Islet of Langerhans (tissue), 1 donor: ENCODE data around the gene NCAPD3.

Source experiments
- FAIRE-seq: peaks from one replicate; lab custom pipeline; 2011; peaks lifted over from hg19 to GRCh38; lab: Jason Lieb, UNC

NCAPD3 gene

DNA sequence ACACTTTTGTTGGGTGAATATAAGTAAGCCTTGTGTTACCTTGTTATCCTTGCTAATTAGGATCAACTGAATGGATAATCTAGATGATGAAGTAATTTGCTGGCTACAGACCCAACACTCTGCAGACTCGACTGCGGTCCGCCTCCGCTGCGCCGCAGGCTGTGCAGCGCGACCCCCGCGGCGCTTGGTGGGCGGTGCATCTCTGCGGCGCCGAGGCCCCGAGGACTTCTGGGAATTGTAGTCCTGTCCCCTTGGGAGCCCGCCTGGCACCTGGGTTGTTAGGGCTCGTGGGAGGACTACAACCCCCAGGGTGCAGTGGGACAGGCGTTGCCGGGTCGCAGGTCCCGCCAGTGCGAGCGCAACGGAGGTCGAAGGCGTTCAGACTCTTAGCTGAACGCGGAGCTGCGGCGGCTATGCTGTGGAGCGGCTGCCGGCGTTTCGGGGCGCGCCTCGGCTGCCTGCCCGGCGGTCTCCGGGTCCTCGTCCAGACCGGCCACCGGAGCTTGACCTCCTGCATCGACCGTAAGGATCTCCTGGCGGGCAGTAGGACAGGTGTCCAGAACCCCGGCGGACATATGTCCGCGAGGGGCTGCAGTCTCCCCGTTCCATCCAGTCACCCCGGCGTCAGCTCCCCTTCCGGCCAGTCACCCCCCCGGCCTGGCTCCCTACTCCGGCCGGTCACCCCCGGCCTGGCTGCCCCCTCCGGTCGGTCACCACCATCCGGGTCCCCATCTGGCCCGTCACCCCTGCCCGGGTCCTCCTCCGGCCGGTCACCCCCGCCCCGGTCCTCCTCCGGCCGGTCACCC is 29.6 kb upstream of the NCAPD3 start, which contains the start of the genes ACAD8 and THYN1:
Gene ACAD8 (plus strand): TSS at position 381 of the 806 bp plus-strand sequence. CDS start 33 bp downstream, at position 414.
Gene THYN1 (minus strand): TSS at position 165 of the 806 bp plus-strand sequence. CDS start 470 bp downstream, outside the sequence.
- no peak for FAIRE-seq

DNA sequence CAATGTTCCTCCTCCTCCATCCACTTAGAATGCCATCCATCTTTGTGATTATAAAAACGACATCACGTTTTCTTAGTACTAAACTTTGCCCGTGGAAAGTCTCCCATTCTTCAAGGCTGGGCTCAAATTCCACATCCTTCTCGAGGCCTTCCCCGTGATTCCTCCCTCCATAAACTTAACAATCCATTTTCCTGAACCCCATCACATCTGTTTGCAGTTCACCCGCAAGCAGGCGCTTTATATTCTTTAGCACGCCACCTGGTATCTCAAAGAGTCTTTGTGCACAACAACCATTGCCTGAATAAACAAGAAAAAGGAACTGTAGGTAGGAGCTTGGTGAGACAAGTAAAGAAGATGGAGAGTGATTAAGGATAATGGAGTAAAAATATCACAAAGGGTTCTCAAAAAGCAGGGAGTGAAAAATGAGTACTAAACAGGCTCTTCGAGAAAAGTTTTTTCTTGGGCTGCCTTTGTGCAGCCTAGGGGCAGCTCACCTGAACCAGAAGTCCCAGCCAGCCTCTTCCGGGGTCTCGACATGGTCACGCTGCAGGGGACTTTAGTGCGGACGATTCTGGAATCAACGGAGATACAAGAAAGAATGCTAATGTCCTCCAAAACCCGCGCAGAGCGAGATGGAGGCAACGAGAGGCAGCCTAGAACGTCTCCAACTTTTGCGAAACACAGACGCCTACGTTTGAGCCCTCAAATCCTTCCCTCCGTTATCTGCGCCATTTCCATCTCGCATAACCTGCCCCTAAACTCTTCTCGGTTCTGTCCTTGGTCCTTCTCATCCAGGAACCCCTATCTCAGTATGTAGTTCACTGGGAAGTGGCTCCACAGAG is 28.8 kb upstream of the NCAPD3 start:
- no peak for FAIRE-seq

DNA sequence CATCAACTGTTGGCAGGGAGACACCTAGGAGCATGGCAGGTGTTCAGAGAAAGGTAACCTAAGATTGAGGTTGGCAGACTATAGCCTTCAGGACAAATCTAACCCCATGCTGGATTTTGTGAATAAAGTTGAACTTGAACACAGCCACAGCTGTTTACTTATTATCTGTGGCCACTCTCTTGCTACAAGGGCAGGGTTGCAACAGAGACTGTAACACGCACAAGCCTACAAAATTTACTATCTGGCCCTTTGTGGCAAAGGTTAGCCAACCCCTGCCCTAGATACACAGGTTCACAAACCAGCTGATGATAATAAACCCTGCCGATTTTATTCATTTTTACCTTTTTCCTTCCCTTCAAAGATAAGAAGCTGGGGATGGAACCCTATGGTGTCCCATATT is 26.9 kb upstream of the NCAPD3 start:
- no peak for FAIRE-seq

DNA sequence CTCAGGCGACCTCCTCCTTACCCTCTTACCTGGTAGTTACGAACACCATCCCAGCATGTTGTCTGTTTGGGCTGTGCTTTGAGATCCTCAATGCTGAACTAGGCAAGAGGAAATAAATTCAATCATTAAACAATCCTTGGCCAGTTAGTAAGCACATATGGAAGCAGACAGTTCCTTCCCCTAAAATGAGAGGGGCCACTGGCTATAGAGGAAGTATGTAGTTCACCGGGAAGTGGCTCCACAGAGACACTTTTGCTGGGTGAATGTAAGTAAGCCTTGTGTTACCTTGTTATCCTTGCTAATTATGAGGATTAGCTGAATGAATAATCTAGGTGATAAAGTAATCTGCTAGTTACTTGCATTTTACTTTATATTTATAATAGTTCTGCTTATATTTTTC is 26.5 kb upstream of the NCAPD3 start:
- FAIRE-seq: no peak

DNA sequence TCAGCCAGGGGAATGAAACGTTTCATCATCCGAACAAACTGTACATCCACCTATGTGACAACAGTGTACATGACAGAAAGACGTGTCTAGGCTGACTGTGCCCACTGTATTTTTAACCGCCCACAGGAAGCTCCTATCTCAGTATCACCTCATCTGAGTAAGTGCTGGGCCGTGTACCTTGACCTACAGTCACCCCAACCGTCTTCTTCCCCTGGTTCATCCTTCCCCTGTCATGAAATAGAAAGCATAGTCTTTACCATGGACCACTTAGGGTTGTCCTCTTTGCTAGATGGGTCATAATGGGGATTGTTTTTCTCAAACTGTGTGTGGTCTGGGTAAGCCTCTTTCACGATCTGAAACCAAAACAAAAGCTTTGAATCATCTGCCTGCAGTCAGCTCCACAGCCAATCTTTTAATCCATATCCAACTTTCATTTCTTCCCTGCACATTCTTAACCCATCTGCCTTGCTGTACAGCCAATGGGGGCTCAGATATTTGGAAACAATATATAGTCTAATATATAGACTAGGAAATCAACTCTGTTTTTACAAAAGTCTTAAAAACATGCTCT is 25.2 kb upstream of the NCAPD3 start:
- FAIRE-seq: no peak

DNA sequence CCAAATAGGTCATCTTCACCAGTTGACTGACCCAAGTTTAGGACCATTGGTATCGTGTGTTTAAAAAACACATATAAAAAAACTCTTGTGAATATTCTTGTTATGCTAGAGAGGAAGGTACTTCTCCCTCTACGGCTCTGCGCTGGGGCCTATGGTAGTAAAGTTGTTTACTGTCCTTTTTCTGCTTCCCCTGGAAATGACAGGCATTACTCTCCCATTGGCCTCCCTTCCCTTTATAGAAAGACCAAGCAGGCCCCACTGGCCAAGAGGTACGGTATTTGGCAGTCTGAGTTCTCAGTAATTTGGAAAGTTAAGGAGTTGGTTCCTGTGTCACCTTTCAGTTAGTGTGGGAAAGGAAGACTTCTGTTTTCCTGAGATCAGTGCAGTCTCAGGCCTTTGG is 22.9 kb upstream of the NCAPD3 start:
- no peak for FAIRE-seq

DNA sequence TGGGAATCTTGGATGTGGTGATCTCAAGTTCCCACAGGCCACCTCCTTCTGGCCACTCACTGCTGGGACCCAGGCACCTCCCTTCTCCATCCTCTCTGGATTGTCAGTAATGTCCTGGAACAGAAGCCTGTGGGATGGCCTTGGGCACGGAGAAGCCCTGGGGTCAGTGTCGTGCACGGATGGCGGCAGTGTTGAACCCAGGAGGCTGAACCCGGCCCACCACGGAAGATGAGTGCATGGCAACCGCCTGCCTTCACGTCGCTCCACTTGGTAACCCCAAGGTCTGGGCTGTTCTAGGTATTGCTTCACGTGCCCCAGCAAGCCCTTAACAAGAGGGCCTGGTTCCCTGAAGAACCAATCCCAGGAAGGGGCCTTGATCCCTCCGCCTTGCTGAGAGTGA is 22.3 kb upstream of the NCAPD3 start:
- FAIRE-seq: no peak

DNA sequence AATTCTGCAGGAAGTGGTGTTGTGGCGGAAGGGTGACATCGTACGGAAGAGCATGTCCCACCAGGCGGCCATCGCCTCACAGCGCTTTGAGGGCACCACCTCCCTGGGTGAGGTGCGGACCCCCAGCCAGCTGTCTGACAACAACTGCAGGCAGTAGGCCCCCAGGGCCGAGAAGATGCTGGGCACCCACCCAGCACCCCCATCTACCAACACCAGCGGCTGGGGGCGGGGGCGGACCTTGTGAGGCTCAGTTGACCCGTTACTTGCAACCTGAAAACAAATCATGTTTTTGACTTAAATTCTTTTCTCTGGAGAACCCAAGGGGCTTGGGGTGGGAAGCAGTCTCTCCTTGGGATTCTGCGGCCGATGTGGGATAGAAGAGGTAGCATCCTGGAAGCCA is 21.7 kb upstream of the NCAPD3 start:
- no peak for FAIRE-seq

DNA sequence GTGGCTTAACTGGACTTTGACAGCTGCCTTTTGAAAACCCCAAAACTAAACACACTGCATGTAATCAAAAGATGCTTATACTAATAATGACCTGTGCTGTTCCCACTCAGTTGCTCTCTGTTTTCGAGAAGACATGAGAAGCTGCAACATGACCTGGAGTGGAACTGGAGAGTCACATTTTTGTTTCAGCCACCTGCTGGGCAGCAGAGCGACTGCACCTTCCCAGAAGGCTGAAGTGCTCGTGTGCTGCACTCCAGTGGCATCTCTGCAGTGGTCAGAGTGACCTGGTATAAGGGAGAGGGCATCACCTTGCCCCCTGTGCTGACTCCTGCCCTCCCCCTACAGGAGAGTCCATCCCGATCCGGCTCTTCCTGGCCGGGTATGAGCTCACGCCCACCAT is 20.8 kb upstream of the NCAPD3 start:
- peak; percentile 65 for FAIRE-seq

DNA sequence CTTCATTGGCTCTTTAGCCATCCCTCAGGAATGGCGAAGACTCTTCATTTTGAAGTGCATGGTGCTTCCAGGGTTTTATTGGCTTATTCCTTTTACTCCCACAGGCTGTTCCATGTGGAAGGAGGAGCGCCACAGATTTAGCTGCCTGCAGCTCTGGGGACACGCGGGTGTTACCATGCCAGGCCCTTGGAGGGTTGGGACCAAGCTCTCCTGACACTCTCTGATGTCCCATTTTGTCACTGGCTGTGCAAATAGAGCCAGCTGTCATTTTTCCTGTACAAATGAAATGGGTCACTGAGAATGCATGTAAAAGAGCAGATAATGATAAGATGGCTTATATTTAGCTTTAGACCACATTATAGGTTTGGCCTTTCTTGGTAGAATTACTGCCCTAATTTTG is 20.1 kb upstream of the NCAPD3 start:
- peak; percentile 90 for FAIRE-seq

DNA sequence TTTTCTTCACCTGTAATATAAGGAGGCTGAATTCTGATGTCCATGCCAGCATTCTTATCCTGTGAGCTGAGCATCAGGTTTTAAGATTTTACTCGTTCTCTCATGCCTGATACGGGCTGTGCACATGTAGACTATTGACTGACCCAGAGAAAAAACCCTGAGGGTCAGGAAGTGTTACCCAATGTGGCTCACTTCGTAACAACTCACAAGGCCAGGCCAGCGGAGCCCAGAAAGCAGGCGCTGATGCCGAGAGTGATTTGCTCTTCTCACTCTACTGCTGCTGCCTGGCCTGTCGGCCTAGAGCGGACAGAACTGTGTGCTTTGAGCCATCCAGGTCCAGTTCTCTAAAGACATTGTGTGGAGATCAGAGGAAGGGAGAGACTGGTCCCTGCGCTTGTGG is 18.6 kb upstream of the NCAPD3 start:
- no peak for FAIRE-seq

DNA sequence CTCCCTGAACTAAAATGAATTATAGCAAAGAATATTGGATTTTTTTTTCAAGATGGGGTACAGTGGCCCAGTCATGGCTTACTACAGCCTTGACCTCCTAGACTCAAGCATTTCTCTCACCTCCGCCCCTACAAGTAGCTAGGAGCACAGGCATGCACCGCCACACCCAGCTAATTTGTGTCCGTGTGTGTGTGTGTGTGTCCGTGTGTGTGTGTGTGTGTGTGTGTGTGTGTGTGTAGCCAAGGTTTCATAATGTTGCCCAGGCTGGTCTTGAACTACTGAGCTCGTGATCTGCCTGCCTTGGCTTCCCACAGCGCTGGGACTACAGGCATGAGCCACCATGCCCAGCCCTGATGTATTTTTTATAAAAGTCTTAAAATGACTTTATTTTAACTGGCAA is 16.8 kb upstream of the NCAPD3 start:
- FAIRE-seq: no peak

DNA sequence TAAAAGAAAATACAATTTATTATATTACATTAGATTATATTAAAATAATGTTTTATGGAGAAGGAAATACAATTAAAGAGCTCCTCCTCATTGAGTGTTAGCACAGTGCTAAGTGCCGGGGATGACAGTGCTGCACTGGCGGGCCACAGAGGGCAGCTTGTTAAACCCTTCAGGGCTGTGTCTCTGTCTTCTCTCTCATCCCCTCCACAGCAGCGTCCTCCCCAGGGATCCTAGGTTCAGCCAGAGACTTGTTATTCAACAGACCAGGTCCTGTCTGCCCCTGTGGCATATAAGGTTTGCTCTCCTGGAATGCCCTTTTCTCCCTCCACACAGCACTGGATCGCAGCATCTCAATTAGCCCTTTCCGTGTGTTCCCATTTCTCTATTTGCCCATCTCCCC is 15.2 kb upstream of the NCAPD3 start:
- FAIRE-seq: no peak

DNA sequence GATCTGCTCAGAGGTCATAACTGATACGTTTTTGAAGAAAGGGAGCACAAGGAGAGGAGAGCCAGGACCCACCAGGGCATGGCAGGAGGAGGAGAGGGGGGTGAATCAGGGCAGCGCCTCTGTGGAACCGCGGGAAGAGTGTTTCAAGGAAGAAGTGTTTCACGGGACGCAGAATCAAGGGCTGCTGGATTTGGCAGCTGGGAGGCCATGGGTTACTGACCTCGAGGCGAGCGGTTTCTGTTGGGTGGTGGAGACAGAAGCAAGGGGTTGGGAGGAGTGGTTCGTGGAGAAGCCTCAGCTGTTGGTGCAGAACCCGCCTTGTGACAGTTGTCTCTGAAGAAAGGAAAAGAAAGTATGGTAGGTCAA is 13.8 kb upstream of the NCAPD3 start:
- FAIRE-seq: no peak

DNA sequence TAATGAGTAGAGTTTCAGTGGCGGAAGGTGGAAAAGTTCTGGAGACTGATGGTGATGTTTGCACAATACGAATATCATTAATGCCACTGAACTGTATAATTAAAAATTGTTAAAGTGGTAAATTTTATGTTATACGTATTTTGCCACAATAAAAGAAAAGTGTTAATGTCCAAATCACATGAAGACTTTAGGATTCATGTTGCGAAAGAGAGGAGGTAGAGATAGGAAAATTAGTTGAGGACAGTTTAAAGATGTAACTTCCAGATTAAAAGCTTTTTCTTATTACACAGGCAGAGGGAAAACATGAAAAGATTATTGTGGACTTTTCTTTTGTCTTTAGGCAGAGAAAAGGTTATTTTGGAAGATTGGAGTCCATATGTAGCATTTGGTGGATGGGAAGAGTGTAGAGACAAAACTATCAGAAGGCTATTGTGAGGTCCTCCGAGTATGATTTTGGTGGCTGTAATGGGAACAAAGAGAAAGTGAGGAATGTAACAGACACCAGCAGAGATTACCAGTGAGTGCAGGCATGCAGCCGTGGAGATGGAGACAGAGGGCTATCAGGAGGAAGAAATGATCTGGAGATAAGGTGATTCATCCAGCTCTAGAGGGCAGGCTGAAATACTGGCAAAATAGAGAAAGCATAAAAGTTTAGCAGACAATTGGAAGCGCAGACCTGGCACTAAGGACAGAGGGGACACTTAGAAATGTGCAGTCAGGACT is 13.2 kb upstream of the NCAPD3 start:
- FAIRE-seq: no peak

DNA sequence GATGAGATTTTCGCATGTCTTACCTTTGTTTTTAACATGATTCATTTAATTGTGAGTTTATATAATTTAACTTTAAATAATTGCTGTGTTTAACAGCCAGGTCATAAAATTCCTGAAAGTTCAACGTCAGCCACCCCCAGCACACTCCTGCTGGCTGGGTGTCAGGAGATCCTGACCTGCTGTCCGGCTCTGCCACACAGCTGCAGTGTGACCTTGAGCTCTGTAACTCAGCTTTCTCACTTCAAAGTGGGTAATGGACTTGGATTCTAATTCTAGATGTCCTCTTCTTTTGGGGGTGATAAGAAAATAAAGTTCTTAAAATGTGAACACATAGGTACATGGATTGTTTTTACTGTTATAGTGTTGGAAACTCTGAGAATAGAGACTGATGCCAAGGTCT is 11.6 kb upstream of the NCAPD3 start:
- no peak for FAIRE-seq

DNA sequence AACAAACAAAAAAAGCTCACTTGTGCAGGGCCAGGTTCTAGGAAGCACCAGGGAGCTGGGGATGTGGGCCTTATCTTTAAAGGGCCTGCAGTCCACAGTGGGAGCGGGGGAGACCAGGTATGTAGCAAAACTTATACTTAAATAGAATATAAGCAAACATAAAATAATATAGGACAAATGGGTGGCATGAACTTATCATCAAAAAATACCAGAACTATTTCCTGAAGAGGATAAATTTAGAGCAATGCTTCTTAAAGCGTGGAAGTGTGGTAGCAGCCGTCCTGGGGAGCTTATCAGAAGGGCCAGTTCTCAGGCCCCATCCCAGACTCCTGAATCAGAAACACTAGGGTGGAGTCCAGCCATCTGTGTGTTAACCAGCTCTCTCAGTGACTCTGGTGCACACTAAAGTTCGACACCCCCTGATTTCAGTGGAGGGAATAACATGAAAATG is 10.0 kb upstream of the NCAPD3 start:
- no peak for FAIRE-seq

DNA sequence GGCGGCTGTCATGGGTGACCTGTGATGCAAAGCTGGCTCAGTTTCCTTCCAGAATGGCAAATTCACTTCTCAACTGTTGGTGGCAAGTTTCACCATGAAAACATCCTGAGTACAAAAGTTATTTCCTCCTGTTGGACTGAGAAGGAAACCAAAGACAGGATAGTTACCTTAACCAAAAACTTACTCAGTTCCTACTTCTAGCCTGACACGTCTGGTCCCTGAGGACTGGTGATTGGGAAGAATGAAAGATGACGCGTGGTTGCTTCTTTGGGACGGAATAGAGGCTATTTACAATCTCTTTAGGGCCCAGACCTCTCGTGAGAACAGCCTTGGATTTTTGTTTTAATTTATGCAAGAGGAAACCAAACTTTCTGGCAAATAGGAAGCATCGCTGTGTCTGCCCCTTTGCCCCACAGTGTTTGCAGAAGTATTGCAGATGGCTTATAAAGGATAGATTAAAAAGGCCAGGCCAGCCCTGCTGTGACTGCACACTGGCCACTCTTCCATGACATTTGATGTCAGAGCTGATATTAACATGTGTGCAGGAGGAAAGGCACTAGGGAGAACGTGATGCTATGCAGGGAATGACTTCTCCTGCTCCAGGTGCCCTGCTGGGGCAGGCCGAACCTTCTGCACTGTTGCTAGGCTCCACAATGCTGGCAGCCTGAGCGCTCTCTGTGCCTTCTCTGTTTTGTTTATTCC is 8.3 kb upstream of the NCAPD3 start:
- FAIRE-seq: no peak

DNA sequence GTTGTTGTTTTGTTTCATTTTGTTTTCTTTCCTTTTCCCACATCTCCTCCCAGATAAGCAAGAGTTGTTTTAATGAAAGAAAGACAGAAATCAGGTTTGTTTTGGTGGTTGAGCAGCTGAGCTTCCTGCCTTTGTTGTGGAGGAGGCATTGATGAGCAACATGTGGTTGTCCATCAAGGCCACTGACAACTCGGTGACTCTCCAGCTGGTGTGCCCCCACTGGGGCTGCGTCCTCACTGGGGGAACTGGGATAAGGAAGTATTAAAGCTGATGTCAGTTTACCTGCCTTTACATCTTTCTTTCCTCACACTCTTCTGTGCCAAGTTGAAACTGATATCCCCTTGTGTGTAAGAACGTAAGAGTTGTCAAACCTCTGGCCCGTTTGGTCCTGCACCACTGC is 6.6 kb upstream of the NCAPD3 start:
- FAIRE-seq: no peak

DNA sequence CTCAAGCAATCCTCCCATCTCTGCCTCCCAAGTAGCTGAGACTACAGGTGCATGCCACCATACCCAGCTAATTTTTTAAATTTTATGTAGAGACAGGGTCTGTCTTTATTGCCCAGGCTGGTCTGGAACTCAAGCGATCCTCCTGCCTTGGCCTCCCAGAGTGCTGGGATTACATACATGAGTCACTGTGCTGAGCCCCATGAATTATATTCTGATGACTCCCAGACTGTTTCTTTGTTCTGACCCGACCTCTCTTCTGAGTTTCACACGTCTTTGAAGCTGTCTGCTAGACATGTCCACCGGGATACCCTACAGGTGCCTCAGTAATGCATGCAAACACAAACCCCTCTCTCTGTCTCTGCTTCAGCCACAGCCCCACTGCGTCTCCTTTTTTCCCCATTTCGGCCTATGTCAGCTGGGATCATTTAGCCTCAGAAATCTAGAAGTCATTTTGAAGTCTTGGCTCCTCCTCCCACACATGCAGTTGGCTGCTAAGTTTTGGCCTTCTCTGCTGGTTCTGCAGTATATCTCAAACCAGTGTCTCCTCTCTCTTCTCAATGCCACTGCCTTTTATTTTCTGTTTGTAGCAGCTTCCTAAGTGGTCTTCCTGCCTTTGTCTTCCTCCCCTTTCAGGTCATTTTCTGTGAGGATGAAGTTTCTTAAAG is 5.5 kb upstream of the NCAPD3 start:
- no peak for FAIRE-seq

DNA sequence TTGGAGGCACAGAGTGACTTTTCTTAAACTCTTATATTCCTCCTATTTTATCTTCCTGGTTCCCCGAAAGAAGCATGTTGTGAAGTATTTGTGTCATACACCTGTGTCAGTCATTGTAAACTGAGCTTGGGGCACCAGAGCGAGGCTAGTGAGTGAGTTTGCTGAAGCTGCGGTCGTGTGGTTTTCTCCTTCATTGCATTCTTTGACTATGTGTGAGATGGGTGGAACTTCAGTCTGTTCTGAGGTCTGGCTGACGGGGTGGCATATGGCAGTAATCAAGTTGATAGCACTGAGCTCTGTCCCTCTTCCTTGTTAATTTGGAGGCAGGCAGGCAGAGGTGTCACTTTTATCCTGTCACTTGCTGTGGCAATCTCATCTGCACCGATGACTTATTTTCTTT is 4.9 kb upstream of the NCAPD3 start:
- no peak for FAIRE-seq
